GM23338 (cell line): ENCODE measurements around the gene ZNF236.

Experiments used
- CTCF ChIP-seq, 2 experiments: fragments of 200-600 bp in 1 of 2; sonication (generic) in 1 of 2; conservative IDR thresholded peaks; 2 replicates each; pipeline versions ENCODE4 v1.5.1 to v1.6.1; 2016 to 2017; ENCODE audit warnings: antibody characterized with exemption in 2 of 2, low read depth in 2 of 2, mild to moderate bottlenecking in 2 of 2, moderate library complexity in 1 of 2
- EZH2 ChIP-seq: fragments of 200-600 bp; sonication (generic); IDR thresholded peaks from one replicate; pipeline ENCODE4 v1.8.0; 2017; ENCODE audit warnings: antibody characterized with exemption, mild to moderate bottlenecking, low read depth; ENCODE audit not compliant: unreplicated experiment
- NANOG ChIP-seq: IDR thresholded peaks from 2 replicates; pipeline ENCODE4 v1.6.1; 2016; ENCODE audit warnings: antibody characterized with exemption, borderline replicate concordance
- POLR2AphosphoS5 ChIP-seq: IDR thresholded peaks from 2 replicates; pipeline ENCODE4 v1.6.1; 2016; ENCODE audit warnings: antibody characterized with exemption, low read depth
- TF ChIP-seq, protein P1 (sequence below): IDR thresholded peaks from one replicate; pipeline ENCODE4 v1.6.1; 2018; ENCODE audit warnings: antibody characterized with exemption; ENCODE audit not compliant: unreplicated experiment

DNA sequence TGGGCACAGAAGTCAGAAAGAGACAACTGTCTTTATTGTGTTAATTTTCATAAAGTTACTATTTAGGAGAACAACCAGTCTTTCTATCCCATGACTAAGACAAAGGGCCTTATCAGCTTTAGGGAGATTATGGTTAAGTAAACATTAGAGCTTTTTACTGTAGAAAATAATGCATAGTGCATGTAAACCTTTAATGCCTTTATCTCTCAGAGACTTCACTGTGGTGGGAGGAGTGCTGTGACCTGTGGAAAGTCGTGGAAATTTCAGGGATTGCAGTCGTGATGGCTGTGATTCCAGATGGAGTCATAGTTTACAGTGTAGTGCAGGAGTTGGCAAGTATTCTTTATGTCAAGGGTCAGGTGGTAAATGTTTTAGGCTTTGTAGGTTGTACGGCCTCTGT lies 15.8 kb downstream of the ZNF236 start:
- TF ChIP-seq CTCF (conservative IDR thresholded peaks at IDR 0.05; ENCODE audit: low read depth in 2 of 2) (no peak), EZH2 (no peak), NANOG (no peak), POLR2AphosphoS5 (no peak)
- TF ChIP-seq, protein P1, sequence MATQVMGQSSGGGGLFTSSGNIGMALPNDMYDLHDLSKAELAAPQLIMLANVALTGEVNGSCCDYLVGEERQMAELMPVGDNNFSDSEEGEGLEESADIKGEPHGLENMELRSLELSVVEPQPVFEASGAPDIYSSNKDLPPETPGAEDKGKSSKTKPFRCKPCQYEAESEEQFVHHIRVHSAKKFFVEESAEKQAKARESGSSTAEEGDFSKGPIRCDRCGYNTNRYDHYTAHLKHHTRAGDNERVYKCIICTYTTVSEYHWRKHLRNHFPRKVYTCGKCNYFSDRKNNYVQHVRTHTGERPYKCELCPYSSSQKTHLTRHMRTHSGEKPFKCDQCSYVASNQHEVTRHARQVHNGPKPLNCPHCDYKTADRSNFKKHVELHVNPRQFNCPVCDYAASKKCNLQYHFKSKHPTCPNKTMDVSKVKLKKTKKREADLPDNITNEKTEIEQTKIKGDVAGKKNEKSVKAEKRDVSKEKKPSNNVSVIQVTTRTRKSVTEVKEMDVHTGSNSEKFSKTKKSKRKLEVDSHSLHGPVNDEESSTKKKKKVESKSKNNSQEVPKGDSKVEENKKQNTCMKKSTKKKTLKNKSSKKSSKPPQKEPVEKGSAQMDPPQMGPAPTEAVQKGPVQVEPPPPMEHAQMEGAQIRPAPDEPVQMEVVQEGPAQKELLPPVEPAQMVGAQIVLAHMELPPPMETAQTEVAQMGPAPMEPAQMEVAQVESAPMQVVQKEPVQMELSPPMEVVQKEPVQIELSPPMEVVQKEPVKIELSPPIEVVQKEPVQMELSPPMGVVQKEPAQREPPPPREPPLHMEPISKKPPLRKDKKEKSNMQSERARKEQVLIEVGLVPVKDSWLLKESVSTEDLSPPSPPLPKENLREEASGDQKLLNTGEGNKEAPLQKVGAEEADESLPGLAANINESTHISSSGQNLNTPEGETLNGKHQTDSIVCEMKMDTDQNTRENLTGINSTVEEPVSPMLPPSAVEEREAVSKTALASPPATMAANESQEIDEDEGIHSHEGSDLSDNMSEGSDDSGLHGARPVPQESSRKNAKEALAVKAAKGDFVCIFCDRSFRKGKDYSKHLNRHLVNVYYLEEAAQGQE, result no peak
